Esophagus muscularis mucosa (tissue), 4 donors: ENCODE data around the gene IRX4. TPM values are rescaled to one million over a fixed set of nuclear protein-coding genes. Genes with fewer than 3 reads are reported as not detected.

Experiments used
- DNase-seq: peaks from one replicate; pipeline ENCODE4 v3.0.0-alpha.2; 2017; ENCODE audit errors: extremely low spot score
- H3K27ac ChIP-seq, 4 donors: fragments of 200-600 bp; sonication (generic); replicated peaks in 1 of 4; 1 replicate in 3 of 4; 2 replicates in 1 of 4; pipeline ENCODE4 v1.5.1; 2016 to 2019; ENCODE audit warnings: mild to moderate bottlenecking in 1 of 4
- H3K27me3 ChIP-seq, 4 donors: fragments of 200-600 bp; sonication (generic); one replicate each; pipeline versions ENCODE4 v1.5.1 to v1.6.0; 2016 to 2019
- H3K36me3 ChIP-seq, 4 donors: fragments of 200-600 bp; sonication (generic); one replicate each; pipeline ENCODE4 v1.5.1; 2016 to 2019
- H3K4me1 ChIP-seq, 4 donors: fragments of 200-600 bp; sonication (generic); one replicate each; pipeline ENCODE4 v1.5.1; 2016 to 2019
- H3K4me3 ChIP-seq, 4 donors: fragments of 200-600 bp; sonication (generic); 1 replicate in 2 of 4; 2 replicates in 2 of 4; pipeline ENCODE4 v1.5.1; 2016 to 2019; ENCODE audit warnings: mild to moderate bottlenecking in 4 of 4, moderate library complexity in 1 of 4
- H3K9me3 ChIP-seq, 4 donors: fragments of 200-600 bp; sonication (generic); 1 replicate in 3 of 4; 2 replicates in 1 of 4; pipeline ENCODE4 v1.5.1; 2016 to 2019
- CTCF ChIP-seq, 3 experiments: fragments of 200-600 bp in 2 of 3; fragments of 450-650 bp in 1 of 3; sonication (generic) in 2 of 3; IDR thresholded peaks; one replicate each; pipeline ENCODE4 v1.5.1; 2017 to 2019; ENCODE audit warnings: antibody characterized with exemption in 3 of 3, mild to moderate bottlenecking in 2 of 3, moderate library complexity in 1 of 3
- EP300 ChIP-seq: sonication (generic); formaldehyde crosslinking; IDR thresholded peaks from one replicate; pipeline ENCODE4 v1.6.1; 2017; ENCODE audit warnings: antibody characterized with exemption
- POLR2A ChIP-seq: fragments of 450-650 bp; IDR thresholded peaks from one replicate; pipeline ENCODE4 v1.6.1; 2017; ENCODE audit warnings: antibody characterized with exemption, moderate library complexity, mild to moderate bottlenecking, low read depth
- POLR2AphosphoS5 ChIP-seq, 2 donors: sonication (generic); formaldehyde crosslinking; IDR thresholded peaks; one replicate each; pipeline ENCODE4 v1.6.1; 2017; ENCODE audit warnings: antibody characterized with exemption in 2 of 2
- WGBS: methylation state at CpG from one replicate; pipeline ENCODE4 v1.1.5; 2018; 5-methylcytosine and 5-hydroxymethylcytosine counted together
- intact Hi-C: fragments of 100-400 bp; cut with DNase I; formaldehyde crosslinking; loops from one replicate; pipeline ENCODE4 v1.15.1; 2023
- total RNA-seq, 4 donors: library from RNA; depleted of rRNA; stranded (reverse); fragments of >200 nt; gene quantifications; one replicate each; pipeline versions ENCODE4 v1.1.0 to v1.2.1, GENCODE V29; 2016

The IRX4 gene
- total RNA-seq, 4 donors from 2014 or later: not detected

DNA sequence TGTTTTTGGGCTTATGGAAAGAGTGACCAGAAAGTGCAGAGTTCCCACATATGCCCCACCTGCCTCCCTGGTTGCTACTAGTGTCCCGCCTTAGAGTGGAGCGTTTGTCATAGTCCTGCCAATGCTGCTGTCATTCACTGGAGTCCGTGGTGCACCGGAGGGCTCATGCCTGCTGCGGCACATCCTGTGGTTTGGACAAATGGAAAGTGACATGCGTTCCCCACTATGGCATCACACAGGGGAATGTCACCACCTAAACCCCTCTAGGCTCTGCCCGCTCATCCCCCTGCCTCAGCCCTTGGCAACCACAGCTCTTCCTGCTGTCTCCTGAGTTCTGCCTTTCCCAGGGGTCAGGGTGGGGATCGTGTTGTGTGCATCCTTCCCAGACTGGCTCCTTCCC lies 29.2 kb downstream of the IRX4 start:
- Histone ChIP-seq H3K9me3 (no peaks in the 10 kb centered on the region), H3K27ac (no peak overlapping the region), H3K27me3 (peaks cover 0 to 87% (median 18%) of the 10 kb centered on the region in 4 donors), H3K36me3 (no peaks in the 10 kb centered on the region), H3K4me1 (peaks cover 0 to 23% (median 4%) of the 10 kb centered on the region in 4 donors), H3K4me3 (no peak overlapping the region)
- TF ChIP-seq POLR2A (no peak), POLR2AphosphoS5 (IDR thresholded peaks at IDR 0.05) (no peak), CTCF (IDR thresholded peaks at IDR 0.05) (no peak)
- WGBS: 55% methylated on average over 8 of the region's 8 CpGs
- DNase-seq: no peak
- intact Hi-C loops: no loop called here

- no peak for DNase-seq
- no peak overlapping the region for H3K27ac ChIP-seq
- no peaks in the 10 kb centered on the region for H3K9me3 ChIP-seq
- H3K4me3 ChIP-seq: no peak overlapping the region
- intact Hi-C loops: no loop called here
- WGBS: 44% methylated on average over 12 of the region's 23 CpGs
- H3K4me1 ChIP-seq: peaks cover 0 to 23% (median 4%) of the 10 kb centered on the region in 4 donors
- no peak for TF ChIP-seq CTCF (IDR thresholded peaks at IDR 0.05)
- TF ChIP-seq EP300: no peak
- no peak for TF ChIP-seq POLR2A
- TF ChIP-seq POLR2AphosphoS5 (IDR thresholded peaks at IDR 0.05): no peak
- peaks cover 0 to 96% (median 17%) of the 10 kb centered on the region in 4 donors for H3K27me3 ChIP-seq
- no peaks in the 10 kb centered on the region for H3K36me3 ChIP-seq
These were observed 30.3 kb downstream of the IRX4 start for GRCh38 chr5:1852324-1852947.

- no peak for DNase-seq
- 3% methylated on average over 14 of the region's 34 CpGs for WGBS
- no peaks in the 10 kb centered on the region for H3K36me3 ChIP-seq
- peaks cover 0 to 96% (median 13%) of the 10 kb centered on the region in 4 donors for H3K27me3 ChIP-seq
- H3K4me3 ChIP-seq: no peak overlapping the region
- TF ChIP-seq EP300: no peak
- TF ChIP-seq POLR2A: no peak
- no peak for TF ChIP-seq POLR2AphosphoS5 (IDR thresholded peaks at IDR 0.05)
- no peak overlapping the region for H3K27ac ChIP-seq
- intact Hi-C loops: no loop called here
- no peaks in the 10 kb centered on the region for H3K9me3 ChIP-seq
- peaks cover 0 to 13% (median 4%) of the 10 kb centered on the region in 4 donors for H3K4me1 ChIP-seq
These were observed 31.3 kb downstream of the IRX4 start for GRCh38 chr5:1851290-1851934.

- Histone ChIP-seq H3K4me1 (peaks cover 0 to 11% (median 4%) of the 10 kb centered on the region in 4 donors), H3K27me3 (peaks cover 0 to 89% (median 10%) of the 10 kb centered on the region in 4 donors), H3K36me3 (no peaks in the 10 kb centered on the region), H3K9me3 (no peaks in the 10 kb centered on the region), H3K27ac (no peak overlapping the region), H3K4me3 (no peak overlapping the region)
- no peak for DNase-seq
- intact Hi-C loops: no loop called here
- TF ChIP-seq CTCF (IDR thresholded peaks at IDR 0.05) (no peak), POLR2AphosphoS5 (IDR thresholded peaks at IDR 0.05) (no peak), EP300 (no peak), POLR2A (no peak)
- 35% methylated on average over 20 of the region's 29 CpGs for WGBS
These were observed 32.2 kb downstream of the IRX4 start for GRCh38 chr5:1850324-1851154.

- Histone ChIP-seq H3K27ac (no peak overlapping the region), H3K4me3 (no peak overlapping the region), H3K4me1 (peaks cover 0 to 11% (median 4%) of the 10 kb centered on the region in 4 donors), H3K36me3 (no peaks in the 10 kb centered on the region), H3K9me3 (no peaks in the 10 kb centered on the region), H3K27me3 (peaks cover 0 to 85% (median 2%) of the 10 kb centered on the region in 4 donors)
- no peak for DNase-seq
- intact Hi-C loops: no loop called here
- WGBS: 78% methylated on average over 9 of the region's 9 CpGs
- TF ChIP-seq EP300: no peak
- TF ChIP-seq CTCF (IDR thresholded peaks at IDR 0.05): no peak
- no peak for TF ChIP-seq POLR2AphosphoS5 (IDR thresholded peaks at IDR 0.05)
- TF ChIP-seq POLR2A: no peak
These were observed 35.1 kb downstream of the IRX4 start for GRCh38 chr5:1847611-1848010.
